MCF 10A (cell line): ENCODE results near the gene UBXN6. TPM values are rescaled to one million over a fixed set of nuclear protein-coding genes. Genes with fewer than 3 reads are reported as not detected.

ENCODE experiments used
- BruUV-seq: library from RNA; stranded (reverse); fragments of 400-500 nt; replicated peaks from 2 replicates; lab custom pipeline; 2021; lab: Mats Ljungman, UMichigan
- CTCF ChIA-PET: fragments of 300-600 bp; sonication (Branson Sonifier 250); formaldehyde crosslinking; extraction: SDS; loops from one replicate; lab custom pipeline; 2021; ENCODE audit warnings: antibody characterized with exemption, inconsistent platforms; lab: Yijun Ruan, JAX
- POLR2A ChIA-PET: fragments of 300-600, 350-650 bp; sonication (Branson Sonifier 250); formaldehyde crosslinking; extraction: SDS; loops from one replicate; lab custom pipeline; 2020; ENCODE audit warnings: antibody characterized with exemption, inconsistent platforms; lab: Yijun Ruan, JAX
- DNase-seq: peaks from one replicate; pipeline ENCODE4 v3.0.0-alpha.2; 2018; ENCODE audit not compliant: unreplicated experiment
- H3K27ac Mint-ChIP-seq: one replicate; pipeline ENCODE4 v1.8.0; 2022; ENCODE audit warnings: mild to moderate bottlenecking, low read depth, mixed read lengths; ENCODE audit not compliant: unreplicated experiment
- H3K27me3 Mint-ChIP-seq: one replicate; pipeline ENCODE4 v1.8.0; 2022; ENCODE audit warnings: mixed read lengths; ENCODE audit not compliant: insufficient read depth, unreplicated experiment
- H3K36me3 Mint-ChIP-seq: one replicate; pipeline ENCODE4 v1.8.0; 2022; ENCODE audit warnings: mild to moderate bottlenecking, moderate library complexity, mixed read lengths; ENCODE audit not compliant: insufficient read depth, unreplicated experiment
- H3K4me1 Mint-ChIP-seq: one replicate; pipeline ENCODE4 v1.8.0; 2022; ENCODE audit warnings: mixed read lengths; ENCODE audit not compliant: insufficient read depth, unreplicated experiment
- H3K4me3 Mint-ChIP-seq: one replicate; pipeline ENCODE4 v1.8.0; 2022; ENCODE audit warnings: mild to moderate bottlenecking, moderate library complexity, mixed read lengths; ENCODE audit not compliant: unreplicated experiment
- H3K9me3 Mint-ChIP-seq: one replicate; pipeline ENCODE4 v1.8.0; 2022; ENCODE audit warnings: mixed read lengths; ENCODE audit not compliant: unreplicated experiment
- intact Hi-C: fragments of 100-400 bp; cut with micrococcal nuclease; formaldehyde crosslinking; loops from 2 replicates; pipeline ENCODE4 v1.14.1; 2022
- total RNA-seq: library from RNA; stranded (reverse); gene quantifications from 2 replicates; pipeline ENCODE4 v1.2.3, GENCODE V29; 2022
- TF ChIP-seq, protein P1 (sequence below): fragments of 200-600 bp; IDR thresholded peaks from one replicate; pipeline ENCODE4 v1.8.0; 2022; ENCODE audit warnings: antibody characterized with exemption, mild to moderate bottlenecking; ENCODE audit not compliant: unreplicated experiment

UBXN6 gene
- total RNA-seq, 1 experiment from 2014 or later = 94.8 TPM

DNA sequence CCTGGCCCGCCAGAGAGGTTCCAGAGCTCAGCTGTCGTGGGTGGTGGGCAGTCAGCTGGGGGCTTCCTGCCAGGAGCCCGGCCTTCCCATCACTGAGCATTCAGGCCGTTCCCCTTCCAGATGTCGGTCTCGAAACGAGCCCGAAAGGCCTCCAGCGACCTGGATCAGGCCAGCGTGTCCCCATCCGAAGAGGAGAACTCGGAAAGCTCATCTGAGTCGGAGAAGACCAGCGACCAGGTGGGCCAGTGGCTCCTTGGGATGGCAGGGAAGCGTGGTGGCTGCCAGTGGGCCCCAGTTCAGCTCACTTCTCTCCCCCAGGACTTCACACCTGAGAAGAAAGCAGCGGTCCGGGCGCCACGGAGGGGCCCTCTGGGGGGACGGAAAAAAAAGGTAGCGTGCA is 33.9 kb upstream of the UBXN6 start:
- H3K9me3 Mint-ChIP-seq = no peaks in the 10 kb centered on the region

DNA sequence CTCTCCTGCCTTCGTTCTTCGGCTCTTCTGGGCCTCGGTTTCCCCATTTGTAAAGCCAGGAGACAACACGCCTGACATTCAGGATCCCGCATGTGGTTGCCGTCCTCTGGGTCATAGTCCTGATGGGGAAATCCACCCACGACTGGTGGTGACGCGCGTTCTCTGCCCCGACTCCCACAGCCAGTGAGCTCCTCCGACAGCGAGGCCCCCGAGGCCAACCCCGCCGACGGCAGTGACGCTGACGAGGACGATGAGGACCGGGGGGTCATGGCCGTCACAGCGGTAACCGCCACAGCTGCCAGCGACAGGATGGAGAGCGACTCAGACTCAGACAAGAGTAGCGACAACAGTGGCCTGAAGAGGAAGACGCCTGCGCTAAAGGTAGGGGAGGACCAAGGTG is 30.9 kb upstream of the UBXN6 start:
- H3K4me1 Mint-ChIP-seq = no peaks in the 10 kb centered on the region
- intact Hi-C loops = no loop called here
- TF ChIP-seq, protein P1, sequence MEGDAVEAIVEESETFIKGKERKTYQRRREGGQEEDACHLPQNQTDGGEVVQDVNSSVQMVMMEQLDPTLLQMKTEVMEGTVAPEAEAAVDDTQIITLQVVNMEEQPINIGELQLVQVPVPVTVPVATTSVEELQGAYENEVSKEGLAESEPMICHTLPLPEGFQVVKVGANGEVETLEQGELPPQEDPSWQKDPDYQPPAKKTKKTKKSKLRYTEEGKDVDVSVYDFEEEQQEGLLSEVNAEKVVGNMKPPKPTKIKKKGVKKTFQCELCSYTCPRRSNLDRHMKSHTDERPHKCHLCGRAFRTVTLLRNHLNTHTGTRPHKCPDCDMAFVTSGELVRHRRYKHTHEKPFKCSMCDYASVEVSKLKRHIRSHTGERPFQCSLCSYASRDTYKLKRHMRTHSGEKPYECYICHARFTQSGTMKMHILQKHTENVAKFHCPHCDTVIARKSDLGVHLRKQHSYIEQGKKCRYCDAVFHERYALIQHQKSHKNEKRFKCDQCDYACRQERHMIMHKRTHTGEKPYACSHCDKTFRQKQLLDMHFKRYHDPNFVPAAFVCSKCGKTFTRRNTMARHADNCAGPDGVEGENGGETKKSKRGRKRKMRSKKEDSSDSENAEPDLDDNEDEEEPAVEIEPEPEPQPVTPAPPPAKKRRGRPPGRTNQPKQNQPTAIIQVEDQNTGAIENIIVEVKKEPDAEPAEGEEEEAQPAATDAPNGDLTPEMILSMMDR = no peak
- no peak for DNase-seq
- BruUV-seq = no TSS peak
- H3K27me3 Mint-ChIP-seq = no peaks in the 10 kb centered on the region
- no peaks in the 10 kb centered on the region for H3K9me3 Mint-ChIP-seq
- H3K4me3 Mint-ChIP-seq = no peak overlapping the region
- no peak overlapping the region for H3K27ac Mint-ChIP-seq
- CTCF ChIA-PET = no interaction called here
- H3K36me3 Mint-ChIP-seq = peaks cover 49% of the 10 kb centered on the region
- POLR2A ChIA-PET = interaction anchor here (0.7 kb wide), 1 partner anchor 520 kb away, joined by 3 read pairs; no protein-coding TSS in a partner anchor

More for the DNA sequence above, 33.9 kb upstream of the UBXN6 start:
- no TSS peak for BruUV-seq
- POLR2A ChIA-PET = no interaction called here
- TF ChIP-seq, protein P1 = no peak
- CTCF ChIA-PET = no interaction called here
- H3K4me1 Mint-ChIP-seq = no peaks in the 10 kb centered on the region
- H3K27me3 Mint-ChIP-seq = no peaks in the 10 kb centered on the region
- H3K4me3 Mint-ChIP-seq = no peak overlapping the region
- no peak overlapping the region for H3K27ac Mint-ChIP-seq
- no peak for DNase-seq
- peaks cover 35% of the 10 kb centered on the region for H3K36me3 Mint-ChIP-seq
- intact Hi-C loops = no loop called here

- no peaks in the 10 kb centered on the region for H3K9me3 Mint-ChIP-seq
- no peaks in the 10 kb centered on the region for H3K4me1 Mint-ChIP-seq
- H3K27me3 Mint-ChIP-seq = no peaks in the 10 kb centered on the region
- H3K27ac Mint-ChIP-seq = no peak overlapping the region
- no TSS peak for BruUV-seq
- intact Hi-C loops = no loop called here
- no peak overlapping the region for H3K4me3 Mint-ChIP-seq
- no peak for DNase-seq
- H3K36me3 Mint-ChIP-seq = peaks cover 56% of the 10 kb centered on the region
- CTCF ChIA-PET = no interaction called here
- POLR2A ChIA-PET = no interaction called here
- TF ChIP-seq, protein P1 = no peak
Measured at GRCh38 chr19:4487572-4487971, 30.0 kb upstream of the UBXN6 start.

DNA sequence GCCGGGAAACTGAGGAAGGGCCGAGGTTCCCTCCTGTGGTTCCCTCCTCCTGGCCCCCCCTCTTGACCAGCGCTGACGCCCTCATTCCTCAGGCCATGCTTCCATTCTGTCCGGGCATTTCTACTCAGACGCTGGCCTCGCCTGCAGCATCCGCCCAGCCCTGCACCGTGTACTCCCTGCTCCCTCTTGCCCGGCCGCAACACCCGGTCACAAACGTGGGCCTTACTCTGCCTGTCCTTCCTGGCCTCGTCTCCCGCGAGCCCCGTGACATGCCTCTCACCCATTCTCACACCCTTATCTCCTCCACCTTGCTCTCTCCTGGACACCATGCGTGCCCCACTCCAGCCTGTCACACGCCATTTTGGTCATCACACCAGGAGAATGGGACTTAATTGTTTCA is 25.8 kb upstream of the UBXN6 start:
- DNase-seq = no peak
- intact Hi-C loops = no loop called here
- TF ChIP-seq, protein P1 = no peak
- Mint-ChIP-seq H3K4me3 (no peak overlapping the region), H3K36me3 (peaks cover 74% of the 10 kb centered on the region), H3K9me3 (no peaks in the 10 kb centered on the region), H3K27ac (peak overlapping the region; percentile 47), H3K4me1 (no peaks in the 10 kb centered on the region), H3K27me3 (no peaks in the 10 kb centered on the region)
- BruUV-seq = no TSS peak
- ChIA-PET POLR2A (no interaction called here), CTCF (interaction anchor here (0.6 to 0.7 kb wide), 2 partner anchors 40 to 84 kb away, joined by 3 read pairs; no protein-coding TSS in a partner anchor)
